HG03060 (cell line): ENCODE data around the gene NOS1AP.
"Not testable (repeated sequence)": the region's sequence is repeated elsewhere in the genome, so short reads cannot be mapped to it uniquely, and the experiment has no call there.

Source experiments
- ATAC-seq: cut with Tn5 transposase; IDR thresholded peaks from one replicate; pipeline ENCODE4 v1.9.1; 2021; ENCODE audit warnings: low read depth, moderate number of reproducible peaks; ENCODE audit not compliant: unreplicated experiment

Gene NOS1AP

GRCh38 chr1:162186406-162186805, 116.9 kb downstream of the NOS1AP start:
- ATAC-seq, result no peak

GRCh38 chr1:162187687-162188276, 118.3 kb downstream of the NOS1AP start:
- no peak for ATAC-seq

- ATAC-seq, result no peak
Observed at GRCh38 chr1:162189345-162189744, 119.9 kb downstream of the NOS1AP start.

GRCh38 chr1:162191396-162192305, 122.2 kb downstream of the NOS1AP start:
- no peak for ATAC-seq

- ATAC-seq, result no peak
Observed at GRCh38 chr1:162192306-162192678, 122.8 kb downstream of the NOS1AP start.

- ATAC-seq, result no peak
Observed at GRCh38 chr1:162192763-162193162, 123.3 kb downstream of the NOS1AP start.

- ATAC-seq, result no peak
Observed at GRCh38 chr1:162193221-162193620, 123.7 kb downstream of the NOS1AP start.

- no peak for ATAC-seq
Observed at GRCh38 chr1:162193815-162194214, 124.3 kb downstream of the NOS1AP start.

GRCh38 chr1:162195567-162195966, 126.1 kb downstream of the NOS1AP start:
- no peak for ATAC-seq

- no peak for ATAC-seq
Observed at GRCh38 chr1:162196387-162196786, 126.9 kb downstream of the NOS1AP start.

GRCh38 chr1:162197041-162197531, 127.6 kb downstream of the NOS1AP start:
- ATAC-seq, result no peak

GRCh38 chr1:162197615-162198421, 128.3 kb downstream of the NOS1AP start:
- no peak for ATAC-seq

GRCh38 chr1:162200096-162200847, 130.8 kb downstream of the NOS1AP start:
- ATAC-seq, result no peak

GRCh38 chr1:162201062-162201461, 131.6 kb downstream of the NOS1AP start:
- ATAC-seq, result not testable (repeated sequence)

- ATAC-seq, result no peak
Observed at GRCh38 chr1:162204129-162204822, 134.8 kb downstream of the NOS1AP start.

GRCh38 chr1:162204823-162205155, 135.3 kb downstream of the NOS1AP start:
- ATAC-seq, result no peak

GRCh38 chr1:162206300-162206699, 136.8 kb downstream of the NOS1AP start:
- ATAC-seq, result no peak

GRCh38 chr1:162206749-162207635, 137.5 kb downstream of the NOS1AP start:
- no peak for ATAC-seq

- no peak for ATAC-seq
Observed at GRCh38 chr1:162207862-162208261, 138.4 kb downstream of the NOS1AP start.
